ENCODE results near the gene C3orf52.
A peak's percentile ranks its signal among the peaks of the same experiment; 100 is the strongest.
"Not testable (repeated sequence)": the region's sequence is repeated elsewhere in the genome, so short reads cannot be mapped to it uniquely, and the experiment has no call there.

The C3orf52 gene, protein sequence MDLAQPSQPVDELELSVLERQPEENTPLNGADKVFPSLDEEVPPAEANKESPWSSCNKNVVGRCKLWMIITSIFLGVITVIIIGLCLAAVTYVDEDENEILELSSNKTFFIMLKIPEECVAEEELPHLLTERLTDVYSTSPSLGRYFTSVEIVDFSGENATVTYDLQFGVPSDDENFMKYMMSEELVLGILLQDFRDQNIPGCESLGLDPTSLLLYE

DNA sequence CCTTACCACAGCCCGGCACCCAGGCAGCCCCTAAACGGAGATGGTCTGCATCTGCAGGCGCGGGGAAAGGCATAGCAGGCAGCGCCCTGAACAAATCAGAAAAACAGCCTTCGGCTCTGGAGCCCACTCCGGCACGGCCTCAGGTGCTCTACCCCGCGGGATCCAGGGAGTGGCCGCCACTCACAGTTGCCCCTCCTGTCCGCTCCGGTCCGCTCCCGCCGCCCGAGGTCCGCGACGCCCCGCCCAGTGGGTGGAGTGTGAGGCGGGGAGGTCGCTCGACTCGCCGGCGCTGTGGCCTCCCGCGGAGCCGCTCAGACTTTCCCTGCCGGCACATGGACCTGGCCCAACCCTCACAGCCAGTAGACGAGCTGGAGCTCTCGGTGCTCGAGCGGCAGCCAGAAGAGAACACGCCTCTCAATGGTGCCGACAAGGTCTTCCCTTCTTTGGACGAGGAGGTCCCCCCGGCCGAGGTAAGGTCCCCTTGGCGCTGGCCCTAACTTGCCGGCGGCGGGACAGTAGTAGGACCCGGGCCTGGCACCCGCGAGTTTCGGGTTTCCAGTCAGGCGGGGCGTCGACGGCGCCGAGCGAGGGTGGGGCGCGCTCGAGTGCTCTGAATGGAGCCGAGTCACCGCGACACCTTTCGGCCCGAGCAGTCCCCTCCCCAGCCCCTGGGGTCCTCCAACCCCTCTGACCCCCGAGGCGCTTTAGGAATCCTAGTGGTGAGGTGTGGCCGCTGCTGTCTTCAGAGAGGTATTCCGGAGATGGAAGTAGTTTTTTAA, at the start of gene C3orf52:
TSS of gene C3orf52 (plus strand) at position 314 of the 779 bp plus-strand sequence. CDS start at position 333, 19 bp downstream.
- Mint-ChIP-seq H3K4me3 (peak within 1 kb of the TSS; percentile 73), H3K9me3 (no peaks in the 10 kb centered on the region), H3K4me1 (ENCODE audit: low read depth) (peaks cover 16% of the 10 kb centered on the region), H3K27me3 (peaks cover 77% of the 10 kb centered on the region), H3K36me3 (ENCODE audit: low read depth) (no peaks in the 10 kb centered on the region), H3K27ac (peak within 1 kb of the TSS; percentile 53)
- intact Hi-C loops (cut with micrococcal nuclease), result no loop called here

DNA sequence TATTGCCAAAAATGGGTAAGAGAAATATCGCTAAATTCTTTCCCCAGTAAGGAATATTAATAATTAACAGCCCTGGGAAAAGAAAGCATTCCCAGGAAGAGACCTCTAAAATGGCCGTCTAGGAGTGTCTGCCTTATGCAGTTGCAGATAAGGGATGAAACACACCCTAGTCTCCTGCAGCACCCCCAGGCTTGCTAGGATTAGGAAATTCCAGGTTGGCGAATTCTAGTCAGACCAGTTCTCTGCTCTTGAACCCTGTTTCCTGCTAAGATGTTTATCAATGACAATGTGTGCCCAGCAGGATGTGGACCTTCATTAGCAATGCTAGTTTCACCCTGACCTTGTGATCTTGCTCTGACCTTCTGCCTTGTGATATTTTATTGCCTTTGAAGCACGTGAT, 49.0 kb upstream of the C3orf52 start:
- H3K36me3 Mint-ChIP-seq (ENCODE audit: low read depth); H3K4me3 Mint-ChIP-seq; H3K4me1 Mint-ChIP-seq (ENCODE audit: low read depth); H3K9me3 Mint-ChIP-seq; H3K27ac Mint-ChIP-seq; H3K27me3 Mint-ChIP-seq; intact Hi-C loops (cut with micrococcal nuclease): not testable (repeated sequence)

DNA sequence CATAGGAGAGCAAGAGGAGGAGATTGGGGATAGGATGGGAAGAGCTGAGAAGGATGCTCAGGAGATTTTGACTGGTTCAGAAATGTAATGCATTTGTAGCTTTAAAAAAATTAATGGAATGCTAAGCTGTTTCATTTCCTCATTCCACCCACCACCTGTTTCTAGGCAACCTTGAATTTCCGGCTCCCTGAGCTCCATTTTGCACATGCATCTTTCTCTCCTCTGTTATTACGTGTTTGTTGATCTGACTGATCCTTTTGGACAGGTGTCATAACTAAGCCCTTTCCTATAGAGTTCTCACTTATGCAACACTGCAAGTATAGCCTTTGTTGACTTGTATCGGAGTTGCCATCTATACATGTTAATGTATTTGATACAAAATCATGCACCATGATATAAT, 47.3 kb upstream of the C3orf52 start:
- intact Hi-C loops (cut with micrococcal nuclease), result no loop called here
- Mint-ChIP-seq H3K27ac (no peak overlapping the region), H3K27me3 (no peaks in the 10 kb centered on the region), H3K36me3 (ENCODE audit: low read depth) (no peaks in the 10 kb centered on the region), H3K9me3 (no peaks in the 10 kb centered on the region), H3K4me1 (ENCODE audit: low read depth) (peaks cover 6% of the 10 kb centered on the region), H3K4me3 (no peak overlapping the region)

DNA sequence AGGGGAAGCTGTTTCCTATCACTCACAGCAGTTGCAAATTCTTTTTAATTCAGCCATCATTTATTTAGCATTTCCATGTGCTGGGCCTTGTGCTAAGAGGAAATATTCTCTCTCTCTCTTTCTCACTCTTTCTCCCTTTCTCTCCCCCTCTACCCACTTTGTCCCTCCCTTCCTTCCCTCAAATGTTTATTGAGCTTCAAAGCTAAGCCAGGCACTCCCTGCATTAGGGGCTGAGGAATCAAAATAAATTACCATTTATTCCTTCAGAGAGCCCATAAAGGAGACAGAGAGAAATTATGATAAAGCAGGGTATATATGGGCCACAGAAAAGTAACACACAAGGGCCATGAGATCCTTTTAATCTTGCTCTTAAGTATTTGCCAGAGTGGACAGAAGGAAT, 44.9 kb upstream of the C3orf52 start:
- no peak overlapping the region for H3K27ac Mint-ChIP-seq
- peaks cover 6% of the 10 kb centered on the region for H3K4me1 Mint-ChIP-seq (ENCODE audit: low read depth)
- H3K27me3 Mint-ChIP-seq, result no peaks in the 10 kb centered on the region
- intact Hi-C loops (cut with micrococcal nuclease), result no loop called here
- no peaks in the 10 kb centered on the region for H3K36me3 Mint-ChIP-seq (ENCODE audit: low read depth)
- no peak overlapping the region for H3K4me3 Mint-ChIP-seq
- H3K9me3 Mint-ChIP-seq, result no peaks in the 10 kb centered on the region

DNA sequence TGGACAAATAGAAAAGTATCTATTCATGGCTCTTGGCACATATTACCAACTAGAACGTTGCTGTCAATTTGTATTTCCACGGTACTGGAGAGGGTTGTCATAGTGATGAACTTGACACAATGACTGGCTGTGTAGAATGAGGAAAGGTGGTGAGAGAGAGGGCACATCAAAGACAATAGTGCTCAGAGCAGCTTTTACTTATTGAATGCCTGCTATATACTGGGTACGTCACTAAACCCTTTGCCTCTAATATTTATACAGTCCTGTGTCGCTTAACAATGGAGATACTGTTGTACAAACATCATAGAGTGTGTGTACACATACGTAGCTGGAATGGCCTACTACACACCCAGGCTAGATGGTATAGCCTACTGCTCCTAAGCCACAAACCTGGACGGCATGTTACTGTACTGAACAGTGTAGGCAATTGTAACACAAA, 43.3 kb upstream of the C3orf52 start:
- no peak overlapping the region for H3K27ac Mint-ChIP-seq
- H3K27me3 Mint-ChIP-seq, result no peaks in the 10 kb centered on the region
- H3K9me3 Mint-ChIP-seq, result no peaks in the 10 kb centered on the region
- peaks cover 6% of the 10 kb centered on the region for H3K4me1 Mint-ChIP-seq (ENCODE audit: low read depth)
- H3K4me3 Mint-ChIP-seq, result no peak overlapping the region
- intact Hi-C loops (cut with micrococcal nuclease), result no loop called here
- no peaks in the 10 kb centered on the region for H3K36me3 Mint-ChIP-seq (ENCODE audit: low read depth)

DNA sequence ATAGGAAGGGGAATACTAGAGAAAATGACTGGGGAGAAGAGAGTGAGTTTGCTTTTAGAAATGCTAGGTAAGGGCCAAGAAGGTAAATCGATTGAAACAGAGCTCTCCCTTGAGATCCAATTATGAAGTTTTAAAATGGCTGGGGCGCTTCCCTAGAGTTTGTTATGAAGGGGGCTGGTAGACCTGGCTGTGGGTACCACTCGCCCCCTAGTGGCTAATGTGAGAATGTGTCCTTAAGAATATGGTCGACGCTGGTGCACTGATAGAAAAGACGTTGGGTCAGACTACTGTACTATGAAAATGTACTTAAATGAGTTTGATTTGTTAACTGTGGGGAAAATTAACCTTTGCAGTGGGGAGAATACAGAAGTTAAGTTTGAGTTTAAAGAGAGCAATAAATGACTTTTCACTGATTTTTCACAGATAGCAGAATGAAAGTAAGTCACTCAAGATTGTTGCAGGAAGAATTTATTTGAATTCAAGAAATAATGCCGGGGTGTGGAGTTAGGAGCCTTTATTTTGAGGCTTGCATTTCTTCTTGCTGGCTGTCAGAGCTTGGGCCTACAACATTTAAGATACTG, 42.5 kb upstream of the C3orf52 start:
- H3K36me3 Mint-ChIP-seq (ENCODE audit: low read depth), result no peaks in the 10 kb centered on the region
- H3K27me3 Mint-ChIP-seq, result no peaks in the 10 kb centered on the region
- no peak overlapping the region for H3K4me3 Mint-ChIP-seq
- no peaks in the 10 kb centered on the region for H3K9me3 Mint-ChIP-seq
- intact Hi-C loops (cut with micrococcal nuclease), result no loop called here
- H3K27ac Mint-ChIP-seq, result no peak overlapping the region
- peaks cover 4% of the 10 kb centered on the region for H3K4me1 Mint-ChIP-seq (ENCODE audit: low read depth)

DNA sequence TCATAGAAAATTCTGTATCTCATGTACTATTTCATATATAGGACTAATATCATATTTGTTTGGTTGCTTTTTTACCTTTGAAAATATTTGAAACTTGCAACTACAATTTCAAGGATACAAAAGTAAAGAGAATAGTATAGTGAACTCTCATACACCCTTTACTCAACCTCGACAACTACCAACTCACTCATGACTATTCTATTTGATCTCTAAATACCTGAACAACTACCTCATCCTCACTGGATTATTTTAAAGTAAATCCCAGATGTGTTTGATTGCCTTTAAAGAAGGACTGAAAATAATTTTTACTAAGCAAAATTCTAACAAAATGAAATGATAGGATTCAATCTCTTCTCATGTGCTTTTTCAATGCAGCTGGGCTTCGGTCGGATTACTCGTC, 39.6 kb upstream of the C3orf52 start:
- H3K27me3 Mint-ChIP-seq, result no peaks in the 10 kb centered on the region
- H3K4me1 Mint-ChIP-seq (ENCODE audit: low read depth), result no peaks in the 10 kb centered on the region
- intact Hi-C loops (cut with micrococcal nuclease), result no loop called here
- H3K9me3 Mint-ChIP-seq, result no peaks in the 10 kb centered on the region
- no peak overlapping the region for H3K4me3 Mint-ChIP-seq
- no peaks in the 10 kb centered on the region for H3K36me3 Mint-ChIP-seq (ENCODE audit: low read depth)
- H3K27ac Mint-ChIP-seq, result no peak overlapping the region

DNA sequence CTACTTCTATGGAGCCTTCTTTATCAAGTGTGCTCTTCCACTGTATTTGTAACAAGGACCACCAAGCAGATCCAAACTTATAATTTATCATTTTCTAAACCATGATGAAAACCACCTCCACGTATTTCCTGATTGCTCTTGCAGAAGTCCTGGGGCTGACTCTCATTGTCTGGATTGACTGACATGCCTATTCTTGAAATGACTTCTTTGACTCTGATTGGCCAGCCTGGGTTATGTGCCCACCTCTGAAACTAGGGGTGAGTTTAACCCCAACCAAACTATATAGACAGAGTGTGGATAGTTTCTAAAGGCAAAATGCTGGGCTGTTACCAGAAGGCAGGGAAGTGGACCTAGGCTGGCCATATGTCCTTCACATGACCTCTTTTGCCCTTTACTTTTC, 38.9 kb upstream of the C3orf52 start:
- H3K27me3 Mint-ChIP-seq, result no peaks in the 10 kb centered on the region
- H3K9me3 Mint-ChIP-seq, result no peaks in the 10 kb centered on the region
- intact Hi-C loops (cut with micrococcal nuclease), result no loop called here
- no peak overlapping the region for H3K4me3 Mint-ChIP-seq
- no peak overlapping the region for H3K27ac Mint-ChIP-seq
- H3K4me1 Mint-ChIP-seq (ENCODE audit: low read depth), result no peaks in the 10 kb centered on the region
- no peaks in the 10 kb centered on the region for H3K36me3 Mint-ChIP-seq (ENCODE audit: low read depth)

DNA sequence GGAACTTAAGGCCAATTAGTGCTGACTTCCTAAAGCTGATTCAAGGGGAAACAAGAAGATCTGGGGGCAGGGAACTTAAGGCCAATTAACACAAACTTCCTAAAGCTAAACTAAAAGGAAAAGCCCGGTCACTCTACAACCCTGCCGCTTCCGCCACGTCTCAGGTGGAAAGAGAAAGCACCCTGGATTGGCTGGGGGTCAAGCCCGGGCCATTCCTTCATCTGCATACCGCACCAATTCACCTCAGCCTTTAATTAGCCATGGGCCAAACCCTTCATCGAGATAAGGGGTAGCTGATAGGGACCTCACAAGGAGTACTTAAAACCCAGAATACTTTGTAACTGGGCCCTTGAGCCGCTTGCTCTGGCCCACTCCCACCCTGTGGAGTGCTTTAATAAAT, 37.3 kb upstream of the C3orf52 start:
- Mint-ChIP-seq H3K27me3 (peaks cover 1% of the 10 kb centered on the region), H3K4me1 (ENCODE audit: low read depth) (no peaks in the 10 kb centered on the region)

DNA sequence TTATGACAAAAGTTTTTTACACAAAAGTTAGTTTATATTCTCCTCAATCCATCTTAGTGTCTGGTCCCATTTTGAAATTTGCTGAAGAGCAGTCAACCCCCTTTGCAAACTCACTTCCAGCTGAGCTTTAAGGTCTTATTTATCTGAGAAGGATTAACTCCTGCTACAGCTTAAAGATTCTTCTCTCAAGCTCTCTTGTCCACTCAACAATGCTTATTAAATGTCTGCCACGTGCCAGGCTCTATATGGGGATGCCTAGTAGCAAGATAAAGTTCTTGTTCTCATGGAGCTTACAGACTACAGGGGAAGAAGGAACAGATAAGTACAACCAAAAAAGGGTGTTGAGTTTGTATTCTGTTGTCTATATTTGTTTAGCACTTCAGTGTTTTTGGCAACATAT, 33.0 kb upstream of the C3orf52 start:
- intact Hi-C loops (cut with micrococcal nuclease), result no loop called here
- peaks cover 1% of the 10 kb centered on the region for H3K27me3 Mint-ChIP-seq
- no peak overlapping the region for H3K27ac Mint-ChIP-seq
- H3K36me3 Mint-ChIP-seq (ENCODE audit: low read depth), result no peaks in the 10 kb centered on the region
- no peak overlapping the region for H3K4me3 Mint-ChIP-seq
- no peaks in the 10 kb centered on the region for H3K4me1 Mint-ChIP-seq (ENCODE audit: low read depth)
- H3K9me3 Mint-ChIP-seq, result no peaks in the 10 kb centered on the region

More for the DNA sequence above, 37.3 kb upstream of the C3orf52 start:
- intact Hi-C loops (cut with micrococcal nuclease), result no loop called here
- Mint-ChIP-seq H3K27ac (no peak overlapping the region), H3K9me3 (no peaks in the 10 kb centered on the region), H3K4me3 (no peak overlapping the region), H3K36me3 (ENCODE audit: low read depth) (no peaks in the 10 kb centered on the region)

DNA sequence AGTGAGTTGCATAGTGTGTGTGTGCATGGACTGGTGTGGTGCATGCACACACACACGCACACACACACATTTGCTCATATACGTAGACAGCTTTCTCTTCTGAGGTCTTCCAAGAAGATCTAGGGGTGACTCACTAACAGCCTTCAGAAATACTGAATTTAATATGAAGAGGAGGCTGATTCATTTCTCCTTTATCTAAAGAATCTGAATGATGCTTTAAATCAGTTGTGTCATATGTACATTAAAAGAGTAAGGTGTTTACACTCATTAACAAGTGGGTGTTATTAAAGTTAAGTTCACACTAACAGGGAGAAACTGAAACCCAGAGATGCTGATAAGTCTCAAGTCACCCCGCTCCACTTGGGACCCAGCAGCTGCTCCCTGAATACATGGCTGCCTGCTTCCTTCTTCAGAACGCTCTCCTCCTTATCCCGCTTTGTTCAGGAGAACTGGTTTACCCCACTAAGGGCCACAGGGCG, 29.7 kb upstream of the C3orf52 start:
- H3K27me3 Mint-ChIP-seq, result peaks cover 1% of the 10 kb centered on the region
- peaks cover 8% of the 10 kb centered on the region for H3K9me3 Mint-ChIP-seq
- no peaks in the 10 kb centered on the region for H3K36me3 Mint-ChIP-seq (ENCODE audit: low read depth)
- no peaks in the 10 kb centered on the region for H3K4me1 Mint-ChIP-seq (ENCODE audit: low read depth)
- no peak overlapping the region for H3K4me3 Mint-ChIP-seq
- no peak overlapping the region for H3K27ac Mint-ChIP-seq
- intact Hi-C loops (cut with micrococcal nuclease), result no loop called here

DNA sequence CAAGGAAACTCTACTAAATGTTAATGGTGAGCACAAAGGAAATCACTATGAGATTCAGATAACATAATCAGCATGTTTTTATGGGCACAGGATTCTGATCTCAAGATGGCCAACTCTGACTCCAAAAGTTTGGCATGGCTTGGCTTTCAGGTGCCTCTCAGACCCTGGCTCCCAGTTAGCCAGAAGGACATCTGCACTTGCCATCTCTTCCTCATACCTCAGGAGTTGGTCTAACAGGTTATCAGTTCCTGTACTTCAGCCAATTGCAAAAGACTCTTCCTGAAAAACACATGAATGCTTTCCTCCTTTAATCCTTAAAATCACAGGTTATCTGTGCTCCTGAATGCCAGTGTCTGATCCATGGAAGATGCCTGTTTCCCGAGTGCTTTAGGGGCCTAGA, 26.7 kb upstream of the C3orf52 start:
- intact Hi-C loops (cut with micrococcal nuclease), result no loop called here
- Mint-ChIP-seq H3K9me3 (peaks cover 8% of the 10 kb centered on the region), H3K27ac (no peak overlapping the region), H3K4me1 (ENCODE audit: low read depth) (no peaks in the 10 kb centered on the region), H3K4me3 (no peak overlapping the region), H3K36me3 (ENCODE audit: low read depth) (no peaks in the 10 kb centered on the region), H3K27me3 (no peaks in the 10 kb centered on the region)

DNA sequence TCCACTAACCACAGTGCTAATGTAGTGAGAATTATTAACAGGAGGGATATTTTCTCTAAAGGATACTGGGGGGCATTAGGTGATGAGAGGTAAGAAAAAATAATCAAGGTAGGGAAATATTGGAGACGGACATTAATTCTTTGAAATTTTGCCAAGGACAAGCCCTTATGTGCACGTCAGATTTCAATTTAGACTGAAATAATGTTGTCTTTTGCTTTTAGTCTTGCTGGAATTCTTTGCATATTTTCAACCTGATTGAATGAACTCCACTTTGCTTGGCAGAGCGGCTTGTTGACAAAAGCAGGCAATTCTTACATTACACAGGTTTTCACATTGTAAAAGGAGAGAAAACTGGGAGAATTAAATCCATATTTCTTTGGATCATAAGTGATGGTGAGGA, 25.0 kb upstream of the C3orf52 start:
- H3K27ac Mint-ChIP-seq, result no peak overlapping the region

DNA sequence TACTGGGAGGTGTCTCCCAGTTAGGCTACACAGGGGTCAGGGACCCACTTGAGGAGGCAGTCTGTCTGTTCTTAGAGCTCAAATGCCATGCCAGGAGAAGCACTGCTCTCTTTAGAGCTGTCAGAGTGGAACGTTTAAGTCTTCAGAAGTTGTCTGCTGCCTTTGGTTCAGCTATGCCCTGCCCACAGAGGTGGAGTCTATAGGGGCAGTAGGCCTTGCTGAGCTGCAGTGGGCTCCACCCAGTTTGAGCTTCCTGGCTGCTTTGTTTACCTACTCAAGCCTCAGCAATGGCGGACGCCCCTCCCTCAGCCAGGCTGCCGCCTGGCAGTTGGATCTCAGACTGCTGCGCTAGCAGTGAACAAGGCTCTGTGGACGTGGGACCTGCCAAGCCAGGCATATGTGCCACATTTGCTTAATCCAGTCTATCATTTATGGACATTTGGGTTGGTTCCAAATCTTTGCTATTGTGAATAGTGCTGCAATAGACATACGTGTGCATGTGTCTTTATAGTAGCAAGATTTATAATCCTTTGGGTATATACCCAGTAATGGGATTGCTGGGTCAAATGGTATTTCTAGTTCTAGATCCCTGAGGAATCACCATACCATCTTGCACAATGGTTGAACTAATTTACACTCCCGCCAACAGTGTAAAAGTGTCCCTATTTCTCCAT, 13.7 kb upstream of the C3orf52 start:
- H3K36me3 Mint-ChIP-seq (ENCODE audit: low read depth); H3K4me3 Mint-ChIP-seq; H3K4me1 Mint-ChIP-seq (ENCODE audit: low read depth); H3K27ac Mint-ChIP-seq; H3K9me3 Mint-ChIP-seq; H3K27me3 Mint-ChIP-seq; intact Hi-C loops (cut with micrococcal nuclease): not testable (repeated sequence)

More for the DNA sequence above, 25.0 kb upstream of the C3orf52 start:
- H3K27me3 Mint-ChIP-seq, result no peaks in the 10 kb centered on the region
- intact Hi-C loops (cut with micrococcal nuclease), result no loop called here
- H3K36me3 Mint-ChIP-seq (ENCODE audit: low read depth), result no peaks in the 10 kb centered on the region
- no peak overlapping the region for H3K4me3 Mint-ChIP-seq
- H3K9me3 Mint-ChIP-seq, result peaks cover 8% of the 10 kb centered on the region
- H3K4me1 Mint-ChIP-seq (ENCODE audit: low read depth), result no peaks in the 10 kb centered on the region
